ENCODE data around the gene TRPM6. TPM values are rescaled to one million over a fixed set of nuclear protein-coding genes. Genes with fewer than 3 reads are reported as not detected.

TRPM6 gene
- polyA plus RNA-seq, 1 donor: 7.8 TPM

DNA sequence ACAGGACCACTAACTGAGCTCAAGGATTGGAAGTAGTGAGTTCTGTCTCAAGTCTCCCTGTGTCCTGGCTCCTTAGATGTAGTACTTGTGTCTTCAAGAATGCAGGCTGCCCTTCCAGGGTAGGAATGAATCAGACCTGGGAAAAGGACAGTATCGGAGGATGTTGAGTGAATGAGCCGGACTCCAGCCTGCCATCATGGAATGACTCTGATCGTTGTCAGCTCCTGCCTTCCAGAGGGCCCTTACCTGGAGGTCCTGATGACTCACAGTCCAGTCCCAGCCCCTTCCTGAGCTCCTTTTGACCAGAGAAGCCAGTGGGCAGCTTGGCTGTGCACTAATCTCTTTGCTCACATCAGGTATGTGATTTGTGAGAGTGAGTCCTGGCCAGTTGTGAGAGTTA, 161.1 kb downstream of the TRPM6 start:
- no CpG with 5 or more reads among the region's 3 CpGs for WGBS (ENCODE audit: insufficient coverage, low lambda C conversion rate)
- DNase-seq: no peak
- Histone ChIP-seq H3K4me1 (ENCODE audit: control insufficient read depth, insufficient read depth, low read length) (no peaks in the 10 kb centered on the region), H3K27ac (ENCODE audit: low read length) (no peak overlapping the region), H3K4me3 (ENCODE audit: low read length) (no peak overlapping the region), H3K9me3 (ENCODE audit: control insufficient read depth, low read depth, low read length) (no peaks in the 10 kb centered on the region), H3K27me3 (ENCODE audit: control insufficient read depth, insufficient read depth, low read length) (no peaks in the 10 kb centered on the region), H3K36me3 (ENCODE audit: control insufficient read depth, insufficient read depth, low read length) (peaks cover 10% of the 10 kb centered on the region)

DNA sequence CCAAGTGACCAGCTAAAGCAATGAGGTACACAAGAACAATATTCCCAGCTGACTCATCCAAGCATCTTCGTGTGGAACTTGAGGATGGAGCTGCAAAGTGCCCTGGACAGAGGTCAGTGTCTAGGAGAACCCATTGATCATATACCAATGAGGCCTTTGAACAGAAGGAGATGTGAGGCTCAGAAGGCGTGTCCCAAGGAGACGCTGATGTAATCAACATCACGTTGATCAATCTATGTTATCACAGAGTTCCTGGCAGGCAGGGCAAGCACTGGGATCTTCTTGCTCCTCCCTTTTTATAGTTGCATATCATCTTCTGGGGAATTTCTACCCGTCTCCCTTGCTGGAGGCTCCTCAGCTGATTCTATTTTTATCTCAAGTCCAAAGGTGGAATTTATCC, 163.4 kb downstream of the TRPM6 start:
- Histone ChIP-seq H3K4me1 (ENCODE audit: control insufficient read depth, insufficient read depth, low read length) (no peaks in the 10 kb centered on the region), H3K27ac (ENCODE audit: low read length) (no peak overlapping the region), H3K9me3 (ENCODE audit: control insufficient read depth, low read depth, low read length) (no peaks in the 10 kb centered on the region), H3K27me3 (ENCODE audit: control insufficient read depth, insufficient read depth, low read length) (no peaks in the 10 kb centered on the region), H3K4me3 (ENCODE audit: low read length) (no peak overlapping the region), H3K36me3 (ENCODE audit: control insufficient read depth, insufficient read depth, low read length) (peaks cover 10% of the 10 kb centered on the region)
- peak in 1 of 2 donors; percentile 10 for DNase-seq
- 11% methylated on average over 1 of the region's 5 CpGs for WGBS (ENCODE audit: insufficient coverage, low lambda C conversion rate)

- Histone ChIP-seq H3K9me3 (ENCODE audit: control insufficient read depth, low read depth, low read length) (no peaks in the 10 kb centered on the region), H3K27me3 (ENCODE audit: control insufficient read depth, insufficient read depth, low read length) (no peaks in the 10 kb centered on the region), H3K4me3 (ENCODE audit: low read length) (no peak overlapping the region), H3K27ac (ENCODE audit: low read length) (no peak overlapping the region), H3K36me3 (ENCODE audit: control insufficient read depth, insufficient read depth, low read length) (peaks cover 8% of the 10 kb centered on the region), H3K4me1 (ENCODE audit: control insufficient read depth, insufficient read depth, low read length) (no peaks in the 10 kb centered on the region)
- DNase-seq: no peak
- 83% methylated on average over 3 of the region's 5 CpGs for WGBS (ENCODE audit: insufficient coverage, low lambda C conversion rate)
These were observed 165.7 kb downstream of the TRPM6 start for GRCh38 chr9:74721696-74722660.

- Histone ChIP-seq H3K9me3 (ENCODE audit: control insufficient read depth, low read depth, low read length) (no peaks in the 10 kb centered on the region), H3K27me3 (ENCODE audit: control insufficient read depth, insufficient read depth, low read length) (no peaks in the 10 kb centered on the region), H3K4me3 (ENCODE audit: low read length) (no peak overlapping the region), H3K27ac (ENCODE audit: low read length) (no peak overlapping the region), H3K4me1 (ENCODE audit: control insufficient read depth, insufficient read depth, low read length) (no peaks in the 10 kb centered on the region), H3K36me3 (ENCODE audit: control insufficient read depth, insufficient read depth, low read length) (peaks cover 3% of the 10 kb centered on the region)
- no CpG with 5 or more reads among the region's 1 CpG for WGBS (ENCODE audit: insufficient coverage, low lambda C conversion rate)
- DNase-seq: no peak
These were observed 168.4 kb downstream of the TRPM6 start for GRCh38 chr9:74719306-74719705.

DNA sequence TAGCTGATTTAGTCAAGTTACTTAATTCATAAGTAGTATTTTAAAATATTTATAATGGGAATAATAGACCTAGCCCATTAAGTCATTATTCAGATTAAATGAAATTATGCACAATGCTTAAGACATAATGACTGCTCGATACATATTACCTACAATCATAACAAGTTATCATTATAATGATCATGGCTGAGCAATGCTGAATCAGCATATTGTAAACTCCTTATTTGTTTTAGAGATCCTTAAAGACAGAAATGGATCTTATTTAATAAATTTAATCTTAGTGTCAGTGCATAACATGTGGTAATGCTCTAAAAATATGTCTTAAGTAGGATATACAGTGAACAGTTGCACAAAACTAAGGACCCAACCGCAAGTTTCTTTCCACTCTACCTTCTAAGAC, 169.0 kb downstream of the TRPM6 start:
- no peak for DNase-seq
- no peaks in the 10 kb centered on the region for H3K9me3 ChIP-seq (ENCODE audit: control insufficient read depth, low read depth, low read length)
- H3K27me3 ChIP-seq (ENCODE audit: control insufficient read depth, insufficient read depth, low read length): no peaks in the 10 kb centered on the region
- peaks cover 3% of the 10 kb centered on the region for H3K36me3 ChIP-seq (ENCODE audit: control insufficient read depth, insufficient read depth, low read length)
- H3K27ac ChIP-seq (ENCODE audit: low read length): no peak overlapping the region
- H3K4me3 ChIP-seq (ENCODE audit: low read length): no peak overlapping the region
- no CpG with 5 or more reads among the region's 2 CpGs for WGBS (ENCODE audit: insufficient coverage, low lambda C conversion rate)
- no peaks in the 10 kb centered on the region for H3K4me1 ChIP-seq (ENCODE audit: control insufficient read depth, insufficient read depth, low read length)

DNA sequence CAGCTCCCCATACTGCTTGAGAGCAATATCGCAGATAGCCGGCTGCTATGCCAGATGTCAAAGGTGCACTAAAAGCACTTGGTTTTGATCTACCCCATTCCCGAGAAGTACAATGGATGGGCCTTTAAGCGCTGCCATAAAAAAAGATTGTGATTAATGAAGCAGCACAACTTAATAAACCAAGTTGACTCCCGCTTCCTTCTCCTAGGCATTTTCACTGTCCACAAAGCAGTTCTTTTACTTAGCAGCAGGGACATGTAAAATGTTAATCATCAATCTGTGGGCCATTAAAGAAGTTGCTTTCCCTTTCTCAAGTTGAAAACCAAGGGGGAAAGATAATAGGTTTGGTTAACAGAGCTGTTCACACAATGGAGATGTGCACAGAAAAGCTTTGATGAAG, 176.4 kb downstream of the TRPM6 start:
- Histone ChIP-seq H3K9me3 (ENCODE audit: control insufficient read depth, low read depth, low read length) (no peaks in the 10 kb centered on the region), H3K36me3 (ENCODE audit: control insufficient read depth, insufficient read depth, low read length) (no peaks in the 10 kb centered on the region), H3K27ac (ENCODE audit: low read length) (no peak overlapping the region), H3K4me1 (ENCODE audit: control insufficient read depth, insufficient read depth, low read length) (no peaks in the 10 kb centered on the region), H3K27me3 (ENCODE audit: control insufficient read depth, insufficient read depth, low read length) (no peaks in the 10 kb centered on the region), H3K4me3 (ENCODE audit: low read length) (no peak overlapping the region)
- peak in 1 of 2 donors; percentile 9 for DNase-seq
- 14% methylated on average over 1 of the region's 5 CpGs for WGBS (ENCODE audit: insufficient coverage, low lambda C conversion rate)

DNA sequence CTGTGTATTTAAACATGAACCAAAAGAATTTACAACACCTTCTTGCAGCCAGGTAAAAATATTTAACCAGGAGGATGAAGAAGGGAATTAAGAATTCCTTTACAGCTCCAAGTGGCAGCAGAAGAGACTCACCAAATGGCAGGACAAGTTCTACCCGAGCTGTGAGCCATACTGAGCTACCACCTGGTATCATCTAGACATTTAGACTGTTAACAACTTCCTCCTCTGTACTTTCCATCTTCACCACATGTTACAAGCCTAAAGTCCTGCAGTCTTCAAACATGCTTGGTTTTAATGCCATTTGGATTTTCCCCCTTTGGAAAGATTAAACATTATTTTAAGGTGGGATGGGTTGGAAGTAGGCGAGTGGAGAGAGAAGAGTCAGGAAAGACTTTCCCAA, 190.2 kb downstream of the TRPM6 start:
- no peaks in the 10 kb centered on the region for H3K4me1 ChIP-seq (ENCODE audit: control insufficient read depth, insufficient read depth, low read length)
- H3K9me3 ChIP-seq (ENCODE audit: control insufficient read depth, low read depth, low read length): no peaks in the 10 kb centered on the region
- H3K27ac ChIP-seq (ENCODE audit: low read length): no peak overlapping the region
- DNase-seq: no peak
- H3K27me3 ChIP-seq (ENCODE audit: control insufficient read depth, insufficient read depth, low read length): no peaks in the 10 kb centered on the region
- no peak overlapping the region for H3K4me3 ChIP-seq (ENCODE audit: low read length)
- WGBS (ENCODE audit: insufficient coverage, low lambda C conversion rate): no CpG with 5 or more reads among the region's 2 CpGs
- no peaks in the 10 kb centered on the region for H3K36me3 ChIP-seq (ENCODE audit: control insufficient read depth, insufficient read depth, low read length)

- Histone ChIP-seq H3K27ac (ENCODE audit: low read length) (no peak overlapping the region), H3K9me3 (ENCODE audit: control insufficient read depth, low read depth, low read length) (no peaks in the 10 kb centered on the region), H3K36me3 (ENCODE audit: control insufficient read depth, insufficient read depth, low read length) (no peaks in the 10 kb centered on the region), H3K27me3 (ENCODE audit: control insufficient read depth, insufficient read depth, low read length) (no peaks in the 10 kb centered on the region), H3K4me3 (ENCODE audit: low read length) (no peak overlapping the region), H3K4me1 (ENCODE audit: control insufficient read depth, insufficient read depth, low read length) (no peaks in the 10 kb centered on the region)
- WGBS (ENCODE audit: insufficient coverage, low lambda C conversion rate): no CpG with 5 or more reads among the region's 1 CpG
- no peak for DNase-seq
These were observed 191.2 kb downstream of the TRPM6 start for GRCh38 chr9:74696520-74696919.

- Histone ChIP-seq H3K27me3 (ENCODE audit: control insufficient read depth, insufficient read depth, low read length) (no peaks in the 10 kb centered on the region), H3K36me3 (ENCODE audit: control insufficient read depth, insufficient read depth, low read length) (no peaks in the 10 kb centered on the region), H3K9me3 (ENCODE audit: control insufficient read depth, low read depth, low read length) (no peaks in the 10 kb centered on the region), H3K4me3 (ENCODE audit: low read length) (no peak overlapping the region), H3K27ac (ENCODE audit: low read length) (no peak overlapping the region), H3K4me1 (ENCODE audit: control insufficient read depth, insufficient read depth, low read length) (no peaks in the 10 kb centered on the region)
- DNase-seq: no peak
- 100% methylated on average over 1 of the region's 8 CpGs for WGBS (ENCODE audit: insufficient coverage, low lambda C conversion rate)
These were observed 196.7 kb downstream of the TRPM6 start for GRCh38 chr9:74691058-74691457.

GRCh38 chr9:74683322-74683721, 204.4 kb downstream of the TRPM6 start:
- Histone ChIP-seq H3K9me3 (ENCODE audit: control insufficient read depth, low read depth, low read length) (no peaks in the 10 kb centered on the region), H3K27me3 (ENCODE audit: control insufficient read depth, insufficient read depth, low read length) (no peaks in the 10 kb centered on the region), H3K4me3 (ENCODE audit: low read length) (no peak overlapping the region), H3K4me1 (ENCODE audit: control insufficient read depth, insufficient read depth, low read length) (no peaks in the 10 kb centered on the region), H3K36me3 (ENCODE audit: control insufficient read depth, insufficient read depth, low read length) (no peaks in the 10 kb centered on the region), H3K27ac (ENCODE audit: low read length) (no peak overlapping the region)
- WGBS (ENCODE audit: insufficient coverage, low lambda C conversion rate): no CpG with 5 or more reads among the region's 4 CpGs
- DNase-seq: no peak

- no CpG with 5 or more reads among the region's 3 CpGs for WGBS (ENCODE audit: insufficient coverage, low lambda C conversion rate)
- Histone ChIP-seq H3K27ac (ENCODE audit: low read length) (no peak overlapping the region), H3K4me3 (ENCODE audit: low read length) (no peak overlapping the region), H3K36me3 (ENCODE audit: control insufficient read depth, insufficient read depth, low read length) (no peaks in the 10 kb centered on the region), H3K4me1 (ENCODE audit: control insufficient read depth, insufficient read depth, low read length) (no peaks in the 10 kb centered on the region), H3K27me3 (ENCODE audit: control insufficient read depth, insufficient read depth, low read length) (no peaks in the 10 kb centered on the region), H3K9me3 (ENCODE audit: control insufficient read depth, low read depth, low read length) (no peaks in the 10 kb centered on the region)
- DNase-seq: no peak
These were observed 205.8 kb downstream of the TRPM6 start for GRCh38 chr9:74681906-74682305.

All from large intestine (tissue), 3 donors.